Right atrium auricular region (tissue), 2 donors: ENCODE data around the gene PTPRN2. TPM values are rescaled to one million over a fixed set of nuclear protein-coding genes. Genes with fewer than 3 reads are reported as not detected.

ENCODE experiments used
- DNase-seq: peaks from one replicate; pipeline ENCODE4 v3.0.0-alpha.2; 2019; ENCODE audit warnings: low spot score
- H3K27ac ChIP-seq, 2 donors: fragments of 200-600 bp; sonication (generic); 1 replicate in 1 of 2; 2 replicates in 1 of 2; pipeline ENCODE4 v1.5.1; 2016 to 2019
- H3K27me3 ChIP-seq, 2 donors: fragments of 200-600 bp; sonication (generic); one replicate each; pipeline versions ENCODE4 v1.5.1 to v1.6.0; 2017 to 2019
- H3K36me3 ChIP-seq: fragments of 200-600 bp; sonication (generic); one replicate; pipeline ENCODE4 v1.5.1; 2016
- H3K4me1 ChIP-seq, 2 donors: fragments of 200-600 bp; sonication (generic); one replicate each; pipeline versions ENCODE4 v1.5.1 to v1.6.0; 2017 to 2019
- H3K4me3 ChIP-seq, 2 donors: fragments of 200-600 bp; sonication (generic); 1 replicate in 1 of 2; 2 replicates in 1 of 2; pipeline ENCODE4 v1.5.1; 2017 to 2019; ENCODE audit warnings: mild to moderate bottlenecking in 1 of 2, moderate library complexity in 1 of 2
- H3K9me3 ChIP-seq, 2 donors: fragments of 200-600 bp; sonication (generic); one replicate each; pipeline ENCODE4 v1.5.1; 2019
- total RNA-seq, 2 donors: library from RNA; depleted of rRNA; stranded (reverse); fragments of >200 nt; gene quantifications; one replicate each; pipeline ENCODE4 v1.1.0, GENCODE V29; 2016
- TF ChIP-seq, protein P1 (sequence below), 2 donors: fragments of 200-600 bp; sonication (generic); IDR thresholded peaks; one replicate each; pipeline ENCODE4 v1.5.1; 2019; ENCODE audit warnings: antibody characterized with exemption in 2 of 2

PTPRN2 gene
- total RNA-seq, 2 donors from 2014 or later = 2.6 to 2.7 TPM

DNA sequence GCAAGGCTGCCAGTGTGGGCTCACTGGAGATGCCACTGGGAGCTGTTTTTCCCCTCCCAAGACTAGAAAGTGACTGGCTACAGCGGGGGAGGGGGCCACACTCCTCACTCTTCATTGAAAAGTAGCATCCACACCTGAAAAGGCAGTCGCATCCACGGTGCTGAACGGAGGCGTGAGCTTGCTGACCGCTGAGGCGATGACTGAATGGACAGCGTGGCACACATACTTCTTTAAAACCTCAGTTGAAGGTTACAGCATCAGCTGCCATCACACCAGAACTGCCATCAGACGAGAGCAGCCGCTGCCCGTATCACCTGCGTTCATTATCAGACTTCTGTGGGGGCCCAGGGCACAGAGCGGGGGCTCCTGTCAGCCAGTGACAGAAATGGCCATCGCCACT lies 923.6 kb downstream of the PTPRN2 start:
- Histone ChIP-seq H3K36me3 (no peaks in the 10 kb centered on the region), H3K4me3 (no peak overlapping the region), H3K27ac (no peak overlapping the region), H3K9me3 (no peaks in the 10 kb centered on the region), H3K4me1 (peaks cover 0 to 9% of the 10 kb centered on the region in 2 donors), H3K27me3 (no peaks in the 10 kb centered on the region)
- TF ChIP-seq, protein P1, sequence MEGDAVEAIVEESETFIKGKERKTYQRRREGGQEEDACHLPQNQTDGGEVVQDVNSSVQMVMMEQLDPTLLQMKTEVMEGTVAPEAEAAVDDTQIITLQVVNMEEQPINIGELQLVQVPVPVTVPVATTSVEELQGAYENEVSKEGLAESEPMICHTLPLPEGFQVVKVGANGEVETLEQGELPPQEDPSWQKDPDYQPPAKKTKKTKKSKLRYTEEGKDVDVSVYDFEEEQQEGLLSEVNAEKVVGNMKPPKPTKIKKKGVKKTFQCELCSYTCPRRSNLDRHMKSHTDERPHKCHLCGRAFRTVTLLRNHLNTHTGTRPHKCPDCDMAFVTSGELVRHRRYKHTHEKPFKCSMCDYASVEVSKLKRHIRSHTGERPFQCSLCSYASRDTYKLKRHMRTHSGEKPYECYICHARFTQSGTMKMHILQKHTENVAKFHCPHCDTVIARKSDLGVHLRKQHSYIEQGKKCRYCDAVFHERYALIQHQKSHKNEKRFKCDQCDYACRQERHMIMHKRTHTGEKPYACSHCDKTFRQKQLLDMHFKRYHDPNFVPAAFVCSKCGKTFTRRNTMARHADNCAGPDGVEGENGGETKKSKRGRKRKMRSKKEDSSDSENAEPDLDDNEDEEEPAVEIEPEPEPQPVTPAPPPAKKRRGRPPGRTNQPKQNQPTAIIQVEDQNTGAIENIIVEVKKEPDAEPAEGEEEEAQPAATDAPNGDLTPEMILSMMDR (IDR thresholded peaks at IDR 0.05) = no peak
- no peak for DNase-seq

GRCh38 chr7:157662981-157663716 lies 924.5 kb downstream of the PTPRN2 start:
- no peaks in the 10 kb centered on the region for H3K36me3 ChIP-seq
- H3K4me1 ChIP-seq = peaks cover 0 to 9% of the 10 kb centered on the region in 2 donors
- no peak for DNase-seq
- H3K9me3 ChIP-seq = no peaks in the 10 kb centered on the region
- TF ChIP-seq, protein P1 (IDR thresholded peaks at IDR 0.05) = no peak
- no peaks in the 10 kb centered on the region for H3K27me3 ChIP-seq
- H3K4me3 ChIP-seq = no peak overlapping the region
- H3K27ac ChIP-seq = no peak overlapping the region

- no peaks in the 10 kb centered on the region for H3K36me3 ChIP-seq
- no peaks in the 10 kb centered on the region for H3K9me3 ChIP-seq
- DNase-seq = no peak
- H3K4me3 ChIP-seq = no peak overlapping the region
- no peaks in the 10 kb centered on the region for H3K27me3 ChIP-seq
- H3K27ac ChIP-seq = no peak overlapping the region
- TF ChIP-seq, protein P1 (IDR thresholded peaks at IDR 0.05) = no peak
- H3K4me1 ChIP-seq = peaks cover 0 to 9% of the 10 kb centered on the region in 2 donors
Observed at GRCh38 chr7:157662110-157662791, 925.4 kb downstream of the PTPRN2 start.

GRCh38 chr7:157661611-157661975 lies 926.0 kb downstream of the PTPRN2 start:
- H3K36me3 ChIP-seq = no peaks in the 10 kb centered on the region
- no peak overlapping the region for H3K4me3 ChIP-seq
- TF ChIP-seq, protein P1 (IDR thresholded peaks at IDR 0.05) = no peak
- H3K9me3 ChIP-seq = no peaks in the 10 kb centered on the region
- H3K27ac ChIP-seq = no peak overlapping the region
- DNase-seq = no peak
- H3K4me1 ChIP-seq = peaks cover 0 to 9% of the 10 kb centered on the region in 2 donors
- H3K27me3 ChIP-seq = no peaks in the 10 kb centered on the region

- Histone ChIP-seq H3K4me1 (peaks cover 0 to 9% of the 10 kb centered on the region in 2 donors), H3K27ac (no peak overlapping the region), H3K27me3 (no peaks in the 10 kb centered on the region), H3K9me3 (no peaks in the 10 kb centered on the region), H3K36me3 (no peaks in the 10 kb centered on the region), H3K4me3 (no peak overlapping the region)
- no peak for DNase-seq
- TF ChIP-seq, protein P1 (IDR thresholded peaks at IDR 0.05) = no peak
Observed at GRCh38 chr7:157660971-157661610, 926.5 kb downstream of the PTPRN2 start.
